ENCODE measurements around the gene OR2AJ1.
A peak's percentile ranks its signal among the peaks of the same experiment; 100 is the strongest.
"Not testable (repeated sequence)": the region's sequence is repeated elsewhere in the genome, so short reads cannot be mapped to it uniquely, and the experiment has no call there.

The OR2AJ1 gene

GRCh38 chr1:247913786-247914185 is 10.9 kb upstream of the OR2AJ1 start:
- Histone ChIP-seq H3K9me3 (ENCODE audit: control insufficient read depth, low read length) (no peaks in the 10 kb centered on the region), H3K4me1 (ENCODE audit: control insufficient read depth, insufficient read depth, low read length, poor library complexity, severe bottlenecking) (no peaks in the 10 kb centered on the region), H3K36me3 (ENCODE audit: control insufficient read depth, insufficient read depth, low read length) (no peaks in the 10 kb centered on the region), H3K27me3 (replicated peaks; ENCODE audit: control insufficient read depth, insufficient read depth, low read length, poor library complexity, severe bottlenecking) (no peaks in the 10 kb centered on the region), H3K4me3 (ENCODE audit: insufficient read depth, low read depth, low read length, poor library complexity, severe bottlenecking) (no peak overlapping the region), H3K27ac (ENCODE audit: insufficient read depth, low read length, poor library complexity, severe bottlenecking) (no peak overlapping the region)
- DNase-seq = no peak

GRCh38 chr1:247914941-247915662 is 9.6 kb upstream of the OR2AJ1 start:
- no peak overlapping the region for H3K27ac ChIP-seq (ENCODE audit: insufficient read depth, low read length, poor library complexity, severe bottlenecking)
- H3K9me3 ChIP-seq (ENCODE audit: control insufficient read depth, low read length) = no peaks in the 10 kb centered on the region
- H3K4me1 ChIP-seq (ENCODE audit: control insufficient read depth, insufficient read depth, low read length, poor library complexity, severe bottlenecking) = no peaks in the 10 kb centered on the region
- no peaks in the 10 kb centered on the region for H3K36me3 ChIP-seq (ENCODE audit: control insufficient read depth, insufficient read depth, low read length)
- no peaks in the 10 kb centered on the region for H3K27me3 ChIP-seq (replicated peaks; ENCODE audit: control insufficient read depth, insufficient read depth, low read length, poor library complexity, severe bottlenecking)
- DNase-seq = no peak
- H3K4me3 ChIP-seq (ENCODE audit: insufficient read depth, low read depth, low read length, poor library complexity, severe bottlenecking) = no peak overlapping the region

GRCh38 chr1:247919952-247920351 is 4.7 kb upstream of the OR2AJ1 start, which contains the start of gene OR2T8:
OR2T8 (plus strand) TSS chr1:247920252; CDS start chr1:247921018, 766 bp downstream.
- H3K27me3 ChIP-seq (replicated peaks; ENCODE audit: control insufficient read depth, insufficient read depth, low read length, poor library complexity, severe bottlenecking) = no peaks in the 10 kb centered on the region
- no peaks in the 10 kb centered on the region for H3K36me3 ChIP-seq (ENCODE audit: control insufficient read depth, insufficient read depth, low read length)
- H3K9me3 ChIP-seq (ENCODE audit: control insufficient read depth, low read length) = no peaks in the 10 kb centered on the region
- H3K4me3 ChIP-seq (ENCODE audit: insufficient read depth, low read depth, low read length, poor library complexity, severe bottlenecking) = no peak within 1 kb of the TSS
- H3K4me1 ChIP-seq (ENCODE audit: control insufficient read depth, insufficient read depth, low read length, poor library complexity, severe bottlenecking) = no peaks in the 10 kb centered on the region
- no peak for DNase-seq
- no peak within 1 kb of the TSS for H3K27ac ChIP-seq (ENCODE audit: insufficient read depth, low read length, poor library complexity, severe bottlenecking)

- Histone ChIP-seq H3K27ac (ENCODE audit: insufficient read depth, low read length, poor library complexity, severe bottlenecking) (no peak overlapping the region), H3K4me1 (ENCODE audit: control insufficient read depth, insufficient read depth, low read length, poor library complexity, severe bottlenecking) (no peaks in the 10 kb centered on the region), H3K27me3 (replicated peaks; ENCODE audit: control insufficient read depth, insufficient read depth, low read length, poor library complexity, severe bottlenecking) (no peaks in the 10 kb centered on the region), H3K36me3 (ENCODE audit: control insufficient read depth, insufficient read depth, low read length) (no peaks in the 10 kb centered on the region), H3K9me3 (ENCODE audit: control insufficient read depth, low read length) (no peaks in the 10 kb centered on the region), H3K4me3 (ENCODE audit: insufficient read depth, low read depth, low read length, poor library complexity, severe bottlenecking) (no peak overlapping the region)
- DNase-seq = no peak
These were observed 748 bp upstream of the OR2AJ1 start for GRCh38 chr1:247923941-247924340.

GRCh38 chr1:247933989-247934388 is 9.3 kb downstream of the OR2AJ1 start:
- no peak for DNase-seq
- no peaks in the 10 kb centered on the region for H3K4me1 ChIP-seq (ENCODE audit: control insufficient read depth, insufficient read depth, low read length, poor library complexity, severe bottlenecking)
- H3K9me3 ChIP-seq (ENCODE audit: control insufficient read depth, low read length) = no peaks in the 10 kb centered on the region
- no peak overlapping the region for H3K4me3 ChIP-seq (ENCODE audit: insufficient read depth, low read depth, low read length, poor library complexity, severe bottlenecking)
- no peak overlapping the region for H3K27ac ChIP-seq (ENCODE audit: insufficient read depth, low read length, poor library complexity, severe bottlenecking)
- no peaks in the 10 kb centered on the region for H3K36me3 ChIP-seq (ENCODE audit: control insufficient read depth, insufficient read depth, low read length)
- no peaks in the 10 kb centered on the region for H3K27me3 ChIP-seq (replicated peaks; ENCODE audit: control insufficient read depth, insufficient read depth, low read length, poor library complexity, severe bottlenecking)

- H3K9me3 ChIP-seq (ENCODE audit: control insufficient read depth, low read length) = no peaks in the 10 kb centered on the region
- H3K27ac ChIP-seq (ENCODE audit: insufficient read depth, low read length, poor library complexity, severe bottlenecking) = no peak overlapping the region
- H3K4me1 ChIP-seq (ENCODE audit: control insufficient read depth, insufficient read depth, low read length, poor library complexity, severe bottlenecking) = no peaks in the 10 kb centered on the region
- no peak overlapping the region for H3K4me3 ChIP-seq (ENCODE audit: insufficient read depth, low read depth, low read length, poor library complexity, severe bottlenecking)
- no peaks in the 10 kb centered on the region for H3K36me3 ChIP-seq (ENCODE audit: control insufficient read depth, insufficient read depth, low read length)
- H3K27me3 ChIP-seq (replicated peaks; ENCODE audit: control insufficient read depth, insufficient read depth, low read length, poor library complexity, severe bottlenecking) = no peaks in the 10 kb centered on the region
- no peak for DNase-seq
These were observed 11.1 kb downstream of the OR2AJ1 start for GRCh38 chr1:247935781-247936180.

- no peaks in the 10 kb centered on the region for H3K9me3 ChIP-seq (ENCODE audit: control insufficient read depth, low read length)
- no peak overlapping the region for H3K4me3 ChIP-seq (ENCODE audit: insufficient read depth, low read depth, low read length, poor library complexity, severe bottlenecking)
- no peaks in the 10 kb centered on the region for H3K4me1 ChIP-seq (ENCODE audit: control insufficient read depth, insufficient read depth, low read length, poor library complexity, severe bottlenecking)
- no peaks in the 10 kb centered on the region for H3K27me3 ChIP-seq (replicated peaks; ENCODE audit: control insufficient read depth, insufficient read depth, low read length, poor library complexity, severe bottlenecking)
- H3K36me3 ChIP-seq (ENCODE audit: control insufficient read depth, insufficient read depth, low read length) = no peaks in the 10 kb centered on the region
- no peak for DNase-seq
- no peak overlapping the region for H3K27ac ChIP-seq (ENCODE audit: insufficient read depth, low read length, poor library complexity, severe bottlenecking)
These were observed 11.7 kb downstream of the OR2AJ1 start for GRCh38 chr1:247936415-247936814.

- H3K9me3 ChIP-seq (ENCODE audit: control insufficient read depth, low read length); H3K36me3 ChIP-seq (ENCODE audit: control insufficient read depth, insufficient read depth, low read length); H3K27me3 ChIP-seq (replicated peaks; ENCODE audit: control insufficient read depth, insufficient read depth, low read length, poor library complexity, severe bottlenecking); H3K4me1 ChIP-seq (ENCODE audit: control insufficient read depth, insufficient read depth, low read length, poor library complexity, severe bottlenecking): not testable (repeated sequence)
- Histone ChIP-seq H3K4me3 (ENCODE audit: insufficient read depth, low read depth, low read length, poor library complexity, severe bottlenecking) (peak overlapping the region; percentile 53), H3K27ac (ENCODE audit: insufficient read depth, low read length, poor library complexity, severe bottlenecking) (peak overlapping the region; percentile 21)
- DNase-seq = peak; percentile 55 to 65 (median 60)
These were observed 12.5 kb downstream of the OR2AJ1 start for GRCh38 chr1:247936965-247937734.

- Histone ChIP-seq H3K27me3 (replicated peaks; ENCODE audit: control insufficient read depth, insufficient read depth, low read length, poor library complexity, severe bottlenecking) (no peaks in the 10 kb centered on the region), H3K4me1 (ENCODE audit: control insufficient read depth, insufficient read depth, low read length, poor library complexity, severe bottlenecking) (no peaks in the 10 kb centered on the region), H3K4me3 (ENCODE audit: insufficient read depth, low read depth, low read length, poor library complexity, severe bottlenecking) (no peak overlapping the region), H3K27ac (ENCODE audit: insufficient read depth, low read length, poor library complexity, severe bottlenecking) (no peak overlapping the region), H3K36me3 (ENCODE audit: control insufficient read depth, insufficient read depth, low read length) (no peaks in the 10 kb centered on the region), H3K9me3 (ENCODE audit: control insufficient read depth, low read length) (no peaks in the 10 kb centered on the region)
- DNase-seq = no peak
These were observed 17.9 kb downstream of the OR2AJ1 start for GRCh38 chr1:247942624-247943023.

- Histone ChIP-seq H3K27ac (ENCODE audit: insufficient read depth, low read length, poor library complexity, severe bottlenecking) (no peak within 1 kb of the TSS), H3K4me3 (ENCODE audit: insufficient read depth, low read depth, low read length, poor library complexity, severe bottlenecking) (no peak within 1 kb of the TSS), H3K27me3 (replicated peaks; ENCODE audit: control insufficient read depth, insufficient read depth, low read length, poor library complexity, severe bottlenecking) (no peaks in the 10 kb centered on the region), H3K9me3 (ENCODE audit: control insufficient read depth, low read length) (no peaks in the 10 kb centered on the region), H3K36me3 (ENCODE audit: control insufficient read depth, insufficient read depth, low read length) (no peaks in the 10 kb centered on the region), H3K4me1 (ENCODE audit: control insufficient read depth, insufficient read depth, low read length, poor library complexity, severe bottlenecking) (no peaks in the 10 kb centered on the region)
- DNase-seq = no peak
These were observed 23.9 kb downstream of the OR2AJ1 start, which contains the start of gene OR2L8 for GRCh38 chr1:247948558-247948957. OR2L8 (plus strand) TSS chr1:247948858; CDS start chr1:247948858, 0 bp downstream.

All from effector memory CD4-positive, alpha-beta T cell (primary cell).